IMR-90 (cell line): ENCODE data around the gene RPS23. TPM values are rescaled to one million over a fixed set of nuclear protein-coding genes. Genes with fewer than 3 reads are reported as not detected.

Experiments used
- ATAC-seq: fragments of 200-7000 bp; cut with Tn5 transposase; 2 replicates; pipeline ENCODE4 v1.9.1; 2020; ENCODE audit warnings: low read depth, mild to moderate bottlenecking, moderate library complexity
- BruUV-seq: library from RNA; stranded (reverse); fragments of 400-500 nt; replicated peaks from 2 replicates; lab custom pipeline; 2021; lab: Mats Ljungman, UMichigan
- CTCF ChIA-PET: fragments of 300-600 bp; formaldehyde crosslinking; extraction: SDS; loops from one replicate; lab custom pipeline; 2021; ENCODE audit warnings: antibody characterized with exemption; lab: Yijun Ruan, JAX
- POLR2A ChIA-PET: fragments of 300-600 bp; sonication (Branson Sonifier 250); formaldehyde crosslinking; loops from one replicate; lab custom pipeline; 2022; ENCODE audit warnings: antibody characterized with exemption; ENCODE audit not compliant: unreplicated experiment; lab: Charles Lee
- DNase-seq: peaks from one replicate; pipeline ENCODE4 v3.0.0; 2013
- H2AFZ ChIP-seq: replicated peaks from 2 replicates; pipeline ENCODE3; 2013; ENCODE audit warnings: low read length, mild to moderate bottlenecking; ENCODE audit not compliant: poor library complexity
- H2AK5ac ChIP-seq: 2 replicates; pipeline ENCODE4 v1.6.1; 2013; ENCODE audit warnings: low read depth, low read length, inconsistent platforms
- H2AK9ac ChIP-seq: replicated peaks from 2 replicates; pipeline ENCODE3; 2013; ENCODE audit warnings: mild to moderate bottlenecking, low read depth, low read length, moderate library complexity; ENCODE audit not compliant: poor library complexity
- H2BK120ac ChIP-seq: 2 replicates; pipeline ENCODE4 v1.6.1; 2013; ENCODE audit warnings: low read depth, low read length, inconsistent platforms
- H2BK15ac ChIP-seq: 3 replicates; pipeline ENCODE4 v1.6.1; 2013; ENCODE audit warnings: low read depth, low read length, inconsistent platforms
- H2BK20ac ChIP-seq: 2 replicates; pipeline ENCODE4 v1.6.1; 2013; ENCODE audit warnings: low read depth, mild to moderate bottlenecking, inconsistent platforms, low read length, moderate library complexity
- H2BK5ac ChIP-seq: 2 replicates; pipeline ENCODE4 v1.6.1; 2013; ENCODE audit warnings: mild to moderate bottlenecking, low read depth, low read length, inconsistent platforms; ENCODE audit not compliant: poor library complexity, severe bottlenecking
- H3K14ac ChIP-seq: replicated peaks from 2 replicates; pipeline ENCODE4 v1.6.1; 2013; ENCODE audit warnings: low read depth, low read length, inconsistent platforms
- H3K18ac ChIP-seq: 2 replicates; pipeline ENCODE4 v1.6.1; 2013; ENCODE audit warnings: low read depth, low read length, control low read depth
- H3K23ac ChIP-seq: 2 replicates; pipeline ENCODE4 v1.6.1; 2013; ENCODE audit warnings: low read depth, low read length, inconsistent platforms
- H3K27ac ChIP-seq: 2 replicates; pipeline ENCODE4 v1.5.1; 2013; ENCODE audit warnings: mild to moderate bottlenecking, control low read depth, low read length; ENCODE audit not compliant: insufficient read depth
- H3K27me3 ChIP-seq: 2 replicates; pipeline ENCODE4 v1.6.1; 2013; ENCODE audit warnings: low read length; ENCODE audit not compliant: control insufficient read depth, insufficient read depth
- H3K36me3 ChIP-seq: 2 replicates; pipeline ENCODE4 v1.6.1; 2013; ENCODE audit warnings: low read length, mixed read lengths; ENCODE audit not compliant: control insufficient read depth, insufficient read depth
- H3K4ac ChIP-seq: 2 replicates; pipeline ENCODE4 v1.6.1; 2013; ENCODE audit warnings: low read depth, low read length, inconsistent platforms
- H3K4me1 ChIP-seq: 2 replicates; pipeline ENCODE4 v1.6.1; 2013; ENCODE audit warnings: low read length, mixed read lengths; ENCODE audit not compliant: control insufficient read depth, insufficient read depth
- H3K4me2 ChIP-seq: 2 replicates; pipeline ENCODE4 v1.6.1; 2013; ENCODE audit warnings: low read depth, mild to moderate bottlenecking, control low read depth, low read length, moderate library complexity
- H3K4me3 ChIP-seq: 2 replicates; pipeline ENCODE4 v1.5.1; 2013; ENCODE audit warnings: low read depth, mild to moderate bottlenecking, control low read depth, low read length, moderate library complexity; ENCODE audit not compliant: insufficient read depth
- H3K56ac ChIP-seq: 2 replicates; pipeline ENCODE4 v1.6.1; 2013; ENCODE audit warnings: low read length, inconsistent platforms; ENCODE audit not compliant: insufficient read depth; ENCODE audit errors: extremely low read depth
- H3K79me1 ChIP-seq, 2 experiments: 2 replicates each; pipeline ENCODE4 v1.6.1; 2013; ENCODE audit warnings: low read length in 2 of 2, inconsistent platforms in 1 of 2, low read depth in 1 of 2
- H3K9ac ChIP-seq: 2 replicates; pipeline ENCODE4 v1.6.1; 2013; ENCODE audit warnings: low read depth, low read length, control low read depth
- H3K9me1 ChIP-seq: 2 replicates; pipeline ENCODE4 v1.6.1; 2013; ENCODE audit warnings: low read length, inconsistent platforms; ENCODE audit not compliant: insufficient read depth
- H3K9me3 ChIP-seq: 2 replicates; pipeline ENCODE4 v1.6.1; 2013; ENCODE audit warnings: low read length; ENCODE audit not compliant: control insufficient read depth, insufficient read depth
- H4K20me1 ChIP-seq: 2 replicates; pipeline ENCODE4 v1.6.1; 2013; ENCODE audit warnings: low read length, inconsistent platforms; ENCODE audit not compliant: insufficient read depth
- H4K5ac ChIP-seq: 2 replicates; pipeline ENCODE4 v1.6.1; 2013; ENCODE audit warnings: mild to moderate bottlenecking, low read depth, low read length, control low read depth
- H4K8ac ChIP-seq, 2 experiments: 2 replicates each; pipeline ENCODE4 v1.6.1; 2013; ENCODE audit warnings: low read depth in 2 of 2, low read length in 2 of 2, control low read depth in 1 of 2, inconsistent platforms in 1 of 2
- H4K91ac ChIP-seq: 2 replicates; pipeline ENCODE4 v1.6.1; 2013; ENCODE audit warnings: low read depth, low read length, inconsistent platforms; ENCODE audit not compliant: insufficient read depth
- BHLHE40 ChIP-seq: fragments of 150-350 bp; IDR thresholded peaks from 2 replicates; pipeline ENCODE4 v1.6.1; 2016; ENCODE audit warnings: mild to moderate bottlenecking, low read depth, low read length
- CEBPB ChIP-seq: IDR thresholded peaks from 2 replicates; pipeline ENCODE4 v1.6.1; 2012; ENCODE audit warnings: low read depth, low read length, improper control_type of control experiment
- CHD1 ChIP-seq: IDR thresholded peaks from 2 replicates; pipeline ENCODE4 v1.6.1; 2012; ENCODE audit warnings: low read depth, low read length, improper control_type of control experiment
- FOS ChIP-seq: fragments of 150-350 bp; IDR thresholded peaks from 2 replicates; pipeline ENCODE4 v1.6.1; 2016; ENCODE audit warnings: low read depth, low read length
- MAFK ChIP-seq: IDR thresholded peaks from 2 replicates; pipeline ENCODE4 v1.6.1; 2012; ENCODE audit warnings: low read depth, low read length, improper control_type of control experiment
- MAZ ChIP-seq: IDR thresholded peaks from 2 replicates; pipeline ENCODE4 v1.6.1; 2012; ENCODE audit warnings: low read depth, mild to moderate bottlenecking, low read length, improper control_type of control experiment, moderate library complexity, borderline replicate concordance
- MXI1 ChIP-seq: IDR thresholded peaks from 2 replicates; pipeline ENCODE4 v1.6.1; 2012; ENCODE audit warnings: low read depth, mild to moderate bottlenecking, low read length, moderate library complexity, borderline replicate concordance
- NFE2L2 ChIP-seq: fragments of 150-350 bp; IDR thresholded peaks from 2 replicates; pipeline ENCODE4 v1.6.1; 2016; ENCODE audit warnings: low read depth, mild to moderate bottlenecking, low read length
- POLR2A ChIP-seq: IDR thresholded peaks from 2 replicates; pipeline ENCODE4 v1.6.1; 2012; ENCODE audit warnings: mild to moderate bottlenecking, low read depth, low read length
- RAD21 ChIP-seq: IDR thresholded peaks from 2 replicates; pipeline ENCODE4 v1.6.1; 2012; ENCODE audit warnings: low read length, improper control_type of control experiment
- RCOR1 ChIP-seq: IDR thresholded peaks from 2 replicates; pipeline ENCODE4 v1.6.1; 2012; ENCODE audit warnings: mild to moderate bottlenecking, low read length, improper control_type of control experiment; ENCODE audit not compliant: insufficient replicate concordance
- RFX5 ChIP-seq: IDR thresholded peaks from 2 replicates; pipeline ENCODE4 v1.8.0; 2012; ENCODE audit warnings: low read depth, mild to moderate bottlenecking, low read length, moderate library complexity
- SMC3 ChIP-seq: fragments of 150-350 bp; IDR thresholded peaks from 2 replicates; pipeline ENCODE4 v1.6.1; 2016; ENCODE audit warnings: low read depth, mild to moderate bottlenecking, antibody characterized with exemption, low read length, moderate library complexity
- WGBS, 2 experiments: methylation state at CpG; one replicate each; pipeline versions ENCODE4 v1.1.5 to v1.1.7; 2013; ENCODE audit warnings: missing lambda C conversion rate in 2 of 2; ENCODE audit not compliant: insufficient read length in 1 of 2; ENCODE audit errors: extremely low coverage in 2 of 2; 5-methylcytosine and 5-hydroxymethylcytosine counted together
- dilution Hi-C: fragments of 300-500 bp; cut with HindIII; formaldehyde crosslinking; loops from one replicate; pipeline ENCODE4 v1.14.3; 2018; ENCODE audit warnings: low sequenced_read_pairs; ENCODE audit not compliant: unreplicated experiment
- in situ Hi-C: fragments of 300-500 bp; cut with MboI; formaldehyde crosslinking; loops from 3 replicates; pipeline ENCODE4 v1.14.3; 2019; ENCODE audit warnings: low sequenced_read_pairs, inconsistent platforms, mixed read lengths
- intact Hi-C: fragments of 100-400 bp; cut with micrococcal nuclease; formaldehyde crosslinking; loops from 2 replicates; pipeline ENCODE4 v1.10.0; 2022
- polyA plus RNA-seq, 3 experiments: library from polyadenylated mRNA; depleted of rRNA; stranded (reverse); fragments of >200 nt; gene quantifications; 2 replicates each; pipeline ENCODE4 v1.2.3, GENCODE V29; 2012; ENCODE audit warnings: low replicate concordance in 1 of 3
- total RNA-seq: library from RNA; depleted of rRNA; stranded (reverse); fragments of >200 nt; gene quantifications from 2 replicates; pipeline ENCODE4 v1.2.3, GENCODE V29; 2012
- TF ChIP-seq, protein P1 (sequence below): fragments of 150-350 bp; IDR thresholded peaks from 2 replicates; pipeline ENCODE4 v1.6.1; 2016; ENCODE audit warnings: low read depth, mild to moderate bottlenecking, low read length, moderate library complexity, borderline replicate concordance
- TF ChIP-seq, protein P2 (sequence below): conservative IDR thresholded peaks from 2 replicates; pipeline ENCODE4 v1.5.1; 2012; ENCODE audit warnings: mild to moderate bottlenecking, low read depth, low read length, improper control_type of control experiment

The RPS23 gene
- total and polyA plus RNA-seq, 2 of the 4 experiments (the other 2 are of a cell fraction): 3,186 to 3,318 TPM

DNA sequence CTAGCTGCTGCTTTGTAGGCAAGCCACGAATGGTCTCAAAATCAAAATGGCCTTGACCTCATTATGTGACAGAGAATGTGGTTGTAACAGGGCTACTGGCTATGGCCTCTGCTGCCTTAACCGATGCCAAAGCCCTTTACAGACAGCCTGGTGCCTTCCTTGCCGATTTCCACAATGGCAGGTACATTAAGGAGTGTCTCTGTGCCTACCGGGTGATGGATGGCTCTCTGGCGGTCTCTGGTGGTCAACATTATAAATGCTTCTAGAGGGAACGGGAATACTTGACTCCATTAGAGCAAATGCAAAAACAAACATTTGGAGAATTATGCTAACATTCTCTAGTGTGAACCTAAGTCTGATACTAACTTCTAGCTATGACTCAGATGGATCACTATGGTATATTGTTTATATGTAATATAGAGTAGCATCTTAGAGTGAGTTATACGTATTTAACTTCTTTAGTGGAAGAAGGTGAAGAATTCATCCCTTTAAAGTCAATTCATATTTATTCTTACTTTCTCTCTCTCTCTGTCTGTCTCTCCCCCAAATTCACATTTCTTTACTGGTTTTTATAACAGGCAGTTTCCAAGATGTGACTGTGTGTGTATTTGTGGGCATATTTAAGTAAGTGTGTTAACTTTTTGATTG lies 52.5 kb downstream of the RPS23 start:
- CTCF ChIA-PET: interaction anchor here (0.6 to 1.9 kb wide), 21 partner anchors 8 to 928 kb away, joined by 3 to 9 read pairs (median 4); partner anchors contain the start of gene ACOT12
- no peaks in the 10 kb centered on the region; the same call in 1 of the 2 replicates for H3K9me1 ChIP-seq
- H4K5ac ChIP-seq: no peak overlapping the region
- POLR2A ChIA-PET: no interaction called here
- H2AK5ac ChIP-seq: peak overlapping the region; percentile 88; the same call in 1 of the 2 replicates
- H3K79me1 ChIP-seq: no peaks in the 10 kb centered on the region
- dilution Hi-C loops (no loop called here), in situ Hi-C loops (no loop called here), intact Hi-C loops (loop anchor here (1.0 to 2.0 kb wide), 7 partner anchors 51 to 800 kb away; partner anchors contain the start of gene SSBP2)
- H4K91ac ChIP-seq: 0 out of 2 replicates have a peak overlapping the region, but pooled peaks have one; percentile 5
- WGBS, 2 experiments: 0% methylated on average over 1 of the region's 7 CpGs; no CpG with 5 or more reads in 1 of the 2 experiments
- TF ChIP-seq MAZ (no peak), BHLHE40 (no peak), MXI1 (no peak), RAD21 (peak; percentile 89), FOS (no peak), POLR2A (no peak), CHD1 (no peak), NFE2L2 (no peak), RFX5 (no peak), CEBPB (no peak), SMC3 (peak; percentile 77), MAFK (no peak), RCOR1 (no peak)
- TF ChIP-seq, protein P1, sequence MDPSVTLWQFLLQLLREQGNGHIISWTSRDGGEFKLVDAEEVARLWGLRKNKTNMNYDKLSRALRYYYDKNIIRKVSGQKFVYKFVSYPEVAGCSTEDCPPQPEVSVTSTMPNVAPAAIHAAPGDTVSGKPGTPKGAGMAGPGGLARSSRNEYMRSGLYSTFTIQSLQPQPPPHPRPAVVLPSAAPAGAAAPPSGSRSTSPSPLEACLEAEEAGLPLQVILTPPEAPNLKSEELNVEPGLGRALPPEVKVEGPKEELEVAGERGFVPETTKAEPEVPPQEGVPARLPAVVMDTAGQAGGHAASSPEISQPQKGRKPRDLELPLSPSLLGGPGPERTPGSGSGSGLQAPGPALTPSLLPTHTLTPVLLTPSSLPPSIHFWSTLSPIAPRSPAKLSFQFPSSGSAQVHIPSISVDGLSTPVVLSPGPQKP: no peak
- TF ChIP-seq, protein P2, sequence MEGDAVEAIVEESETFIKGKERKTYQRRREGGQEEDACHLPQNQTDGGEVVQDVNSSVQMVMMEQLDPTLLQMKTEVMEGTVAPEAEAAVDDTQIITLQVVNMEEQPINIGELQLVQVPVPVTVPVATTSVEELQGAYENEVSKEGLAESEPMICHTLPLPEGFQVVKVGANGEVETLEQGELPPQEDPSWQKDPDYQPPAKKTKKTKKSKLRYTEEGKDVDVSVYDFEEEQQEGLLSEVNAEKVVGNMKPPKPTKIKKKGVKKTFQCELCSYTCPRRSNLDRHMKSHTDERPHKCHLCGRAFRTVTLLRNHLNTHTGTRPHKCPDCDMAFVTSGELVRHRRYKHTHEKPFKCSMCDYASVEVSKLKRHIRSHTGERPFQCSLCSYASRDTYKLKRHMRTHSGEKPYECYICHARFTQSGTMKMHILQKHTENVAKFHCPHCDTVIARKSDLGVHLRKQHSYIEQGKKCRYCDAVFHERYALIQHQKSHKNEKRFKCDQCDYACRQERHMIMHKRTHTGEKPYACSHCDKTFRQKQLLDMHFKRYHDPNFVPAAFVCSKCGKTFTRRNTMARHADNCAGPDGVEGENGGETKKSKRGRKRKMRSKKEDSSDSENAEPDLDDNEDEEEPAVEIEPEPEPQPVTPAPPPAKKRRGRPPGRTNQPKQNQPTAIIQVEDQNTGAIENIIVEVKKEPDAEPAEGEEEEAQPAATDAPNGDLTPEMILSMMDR: peak; percentile 93
- no peak overlapping the region for H3K4me3 ChIP-seq
- peak; percentile 85 for DNase-seq
- H3K9ac ChIP-seq: no peak overlapping the region
- H3K27ac ChIP-seq: no peak overlapping the region; the same call in 1 of the 2 replicates
- no peaks in the 10 kb centered on the region for H3K27me3 ChIP-seq
- H3K18ac ChIP-seq: no peak overlapping the region
- peak overlapping the region; percentile 58 for H2AK9ac ChIP-seq
- H2BK120ac ChIP-seq: peak overlapping the region; percentile 23
- H3K56ac ChIP-seq: no peak overlapping the region
- peak overlapping the region; percentile 29 for H3K4me2 ChIP-seq
- no peaks in the 10 kb centered on the region for H3K9me3 ChIP-seq
- H2BK15ac ChIP-seq: no peak overlapping the region; the same call in 2 of the 3 replicates
- H4K20me1 ChIP-seq: no peaks in the 10 kb centered on the region
- H2AFZ ChIP-seq: peak overlapping the region; percentile 75
- peaks cover 2% of the 10 kb centered on the region; the same call in 1 of the 2 replicates for H3K4me1 ChIP-seq
- H2BK5ac ChIP-seq: no peak overlapping the region
- peak; percentile 96 for ATAC-seq
- H4K8ac ChIP-seq: peak overlapping the region in 1 of 2 experiments; percentile 67; a peak in 1 of 4 replicates
- H3K23ac ChIP-seq: no peak overlapping the region
- peak overlapping the region; percentile 21; the same call in 1 of the 2 replicates for H2BK20ac ChIP-seq
- no TSS peak for BruUV-seq
- no peak overlapping the region for H3K14ac ChIP-seq
- no peaks in the 10 kb centered on the region for H3K36me3 ChIP-seq
- H3K4ac ChIP-seq: peak overlapping the region; percentile 34; the same call in 1 of the 2 replicates
